ENCODE results near the gene KRTAP4-7. TPM values are rescaled to one million over a fixed set of nuclear protein-coding genes. Genes with fewer than 3 reads are reported as not detected.
"Not testable (repeated sequence)": the region's sequence is repeated elsewhere in the genome, so short reads cannot be mapped to it uniquely, and the experiment has no call there.

Gene KRTAP4-7
- total RNA-seq, 2 experiments from 2014 or later: not detected

- POLR2A ChIA-PET; H2AFZ ChIP-seq (ENCODE audit: low read length); H3K4me1 ChIP-seq (ENCODE audit: insufficient read depth, low read length, poor library complexity, severe bottlenecking); DNase-seq (ENCODE audit: low spot score); intact Hi-C loops (cut with micrococcal nuclease; ENCODE audit: unreplicated experiment); H4K20me1 ChIP-seq (ENCODE audit: insufficient read depth, low read length); H3K4me3 ChIP-seq (ENCODE audit: low read depth, low read length, poor library complexity, severe bottlenecking); H3K4me2 ChIP-seq (ENCODE audit: low read length); CTCF ChIA-PET (ENCODE audit: unreplicated experiment); H3K9me2 ChIP-seq (ENCODE audit: insufficient read depth, low read length); H3K79me2 ChIP-seq (ENCODE audit: insufficient read depth, low read depth, low read length); BruUV-seq (replicated peaks); H3K27ac ChIP-seq (ENCODE audit: low read depth, low read length, poor library complexity, severe bottlenecking); H3K9me3 ChIP-seq (ENCODE audit: low read length); H3K36me3 ChIP-seq (ENCODE audit: insufficient read depth, low read length): not testable (repeated sequence)
Measured at GRCh38 chr17:41088760-41089352, 4.9 kb downstream of the KRTAP4-7 start.

DNA sequence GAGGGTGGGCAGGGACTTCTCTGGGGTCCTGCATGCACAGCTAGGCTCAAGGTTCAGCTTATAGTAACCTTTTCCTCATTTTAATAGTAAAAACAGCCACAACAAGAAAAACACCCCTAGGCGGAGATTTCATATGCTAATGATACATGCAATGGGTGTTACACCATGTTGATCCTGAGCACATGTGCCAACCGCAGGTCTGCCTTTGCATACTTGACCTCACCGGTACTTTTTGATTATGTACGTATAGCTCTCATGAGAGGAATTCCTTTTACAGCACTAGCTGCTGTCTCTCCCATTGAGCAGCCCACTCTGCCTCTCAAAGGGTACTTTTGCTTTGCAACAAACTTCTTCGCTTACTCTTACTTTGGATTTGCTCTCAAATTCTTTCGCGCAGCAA lies 12.1 kb downstream of the KRTAP4-7 start:
- POLR2A ChIA-PET: no interaction called here
- CTCF ChIA-PET (ENCODE audit: unreplicated experiment): no interaction called here
- no peak for DNase-seq (ENCODE audit: low spot score)
- no peaks in the 10 kb centered on the region for H3K9me3 ChIP-seq (ENCODE audit: low read length)
- H3K36me3 ChIP-seq (ENCODE audit: insufficient read depth, low read length): no peaks in the 10 kb centered on the region
- no peaks in the 10 kb centered on the region for H3K9me2 ChIP-seq (ENCODE audit: insufficient read depth, low read length)
- H3K4me1 ChIP-seq (ENCODE audit: insufficient read depth, low read length, poor library complexity, severe bottlenecking): no peaks in the 10 kb centered on the region
- intact Hi-C loops (cut with micrococcal nuclease; ENCODE audit: unreplicated experiment): no loop called here
- no peak overlapping the region for H3K4me2 ChIP-seq (ENCODE audit: low read length)
- no peak overlapping the region for H3K4me3 ChIP-seq (ENCODE audit: low read depth, low read length, poor library complexity, severe bottlenecking)
- H3K79me2 ChIP-seq (ENCODE audit: insufficient read depth, low read depth, low read length): no peaks in the 10 kb centered on the region
- no peaks in the 10 kb centered on the region for H4K20me1 ChIP-seq (ENCODE audit: insufficient read depth, low read length)
- no TSS peak for BruUV-seq (replicated peaks)
- TF ChIP-seq, protein P1, sequence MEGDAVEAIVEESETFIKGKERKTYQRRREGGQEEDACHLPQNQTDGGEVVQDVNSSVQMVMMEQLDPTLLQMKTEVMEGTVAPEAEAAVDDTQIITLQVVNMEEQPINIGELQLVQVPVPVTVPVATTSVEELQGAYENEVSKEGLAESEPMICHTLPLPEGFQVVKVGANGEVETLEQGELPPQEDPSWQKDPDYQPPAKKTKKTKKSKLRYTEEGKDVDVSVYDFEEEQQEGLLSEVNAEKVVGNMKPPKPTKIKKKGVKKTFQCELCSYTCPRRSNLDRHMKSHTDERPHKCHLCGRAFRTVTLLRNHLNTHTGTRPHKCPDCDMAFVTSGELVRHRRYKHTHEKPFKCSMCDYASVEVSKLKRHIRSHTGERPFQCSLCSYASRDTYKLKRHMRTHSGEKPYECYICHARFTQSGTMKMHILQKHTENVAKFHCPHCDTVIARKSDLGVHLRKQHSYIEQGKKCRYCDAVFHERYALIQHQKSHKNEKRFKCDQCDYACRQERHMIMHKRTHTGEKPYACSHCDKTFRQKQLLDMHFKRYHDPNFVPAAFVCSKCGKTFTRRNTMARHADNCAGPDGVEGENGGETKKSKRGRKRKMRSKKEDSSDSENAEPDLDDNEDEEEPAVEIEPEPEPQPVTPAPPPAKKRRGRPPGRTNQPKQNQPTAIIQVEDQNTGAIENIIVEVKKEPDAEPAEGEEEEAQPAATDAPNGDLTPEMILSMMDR (conservative IDR thresholded peaks at IDR 0.05; ENCODE audit: low read length): no peak
- no peak for TF ChIP-seq EZH2phosphoT487 (IDR thresholded peaks at IDR 0.05; ENCODE audit: borderline replicate concordance, low read depth, low read length)
- H3K27ac ChIP-seq (ENCODE audit: low read depth, low read length, poor library complexity, severe bottlenecking): no peak overlapping the region
- no peak overlapping the region for H2AFZ ChIP-seq (ENCODE audit: low read length)

GRCh38 chr17:41098042-41098441 lies 14.1 kb downstream of the KRTAP4-7 start, which contains the start of gene KRTAP4-8:
Gene KRTAP4-8 (minus strand): TSS chr17:41098142. CDS start chr17:41098084, 58 bp downstream.
- Histone ChIP-seq H3K27ac (ENCODE audit: low read depth, low read length, poor library complexity, severe bottlenecking) (no peak within 1 kb of the TSS), H3K9me3 (ENCODE audit: low read length) (no peaks in the 10 kb centered on the region), H3K4me1 (ENCODE audit: insufficient read depth, low read length, poor library complexity, severe bottlenecking) (no peaks in the 10 kb centered on the region), H3K9me2 (ENCODE audit: insufficient read depth, low read length) (no peaks in the 10 kb centered on the region), H3K79me2 (ENCODE audit: insufficient read depth, low read depth, low read length) (no peaks in the 10 kb centered on the region), H2AFZ (ENCODE audit: low read length) (no peak within 1 kb of the TSS), H3K36me3 (ENCODE audit: insufficient read depth, low read length) (no peaks in the 10 kb centered on the region), H3K4me2 (ENCODE audit: low read length) (no peak within 1 kb of the TSS), H4K20me1 (ENCODE audit: insufficient read depth, low read length) (no peaks in the 10 kb centered on the region), H3K4me3 (ENCODE audit: low read depth, low read length, poor library complexity, severe bottlenecking) (no peak within 1 kb of the TSS)
- intact Hi-C loops (cut with micrococcal nuclease; ENCODE audit: unreplicated experiment): no loop called here
- ChIA-PET POLR2A (no interaction called here), CTCF (ENCODE audit: unreplicated experiment) (no interaction called here)
- BruUV-seq (replicated peaks): no TSS peak
- no peak for DNase-seq (ENCODE audit: low spot score)
- no peak for TF ChIP-seq EZH2phosphoT487 (IDR thresholded peaks at IDR 0.05; ENCODE audit: borderline replicate concordance, low read depth, low read length)
- TF ChIP-seq, protein P1 (conservative IDR thresholded peaks at IDR 0.05; ENCODE audit: low read length): no peak

Measured in OCI-LY7 (cell line).